NB4 (cell line): ENCODE data around the gene MPRIP.

Experiments
- CTCF ChIP-seq: IDR thresholded peaks from one replicate; pipeline ENCODE4 v1.5.1; 2012; ENCODE audit warnings: low read depth, low read length
- MAX ChIP-seq: IDR thresholded peaks from 2 replicates; pipeline ENCODE4 v1.6.1; 2011; ENCODE audit warnings: low read depth, low read length
- POLR2A ChIP-seq: IDR thresholded peaks from 2 replicates; pipeline ENCODE4 v1.6.1; 2011; ENCODE audit warnings: mild to moderate bottlenecking; ENCODE audit not compliant: insufficient read length; ENCODE audit errors: extremely low read depth

GRCh38 chr17:17058304-17058703 is 16.0 kb downstream of the MPRIP start:
- TF ChIP-seq CTCF: no peak
- TF ChIP-seq POLR2A: no peak
- TF ChIP-seq MAX: no peak
